C4-2B (cell line): ENCODE measurements around the gene PGA3.
"Not testable (repeated sequence)": the region's sequence is repeated elsewhere in the genome, so short reads cannot be mapped to it uniquely, and the experiment has no call there.

ENCODE experiments used
- H3K27ac ChIP-seq: fragments of 450-650 bp; 2 replicates; pipeline ENCODE4 v1.5.1; 2017
- CTCF ChIP-seq: fragments of 450-650 bp; conservative IDR thresholded peaks from 2 replicates; pipeline ENCODE4 v1.5.1; 2017; ENCODE audit warnings: mild to moderate bottlenecking
- ZFX ChIP-seq: fragments of 450-650 bp; IDR thresholded peaks from 2 replicates; pipeline ENCODE4 v1.6.1; 2017

Gene PGA3

GRCh38 chr11:61160487-61161189 lies 42.7 kb upstream of the PGA3 start:
- TF ChIP-seq ZFX = no peak
- TF ChIP-seq CTCF = no peak
- H3K27ac ChIP-seq = peak overlapping the region; percentile 92

DNA sequence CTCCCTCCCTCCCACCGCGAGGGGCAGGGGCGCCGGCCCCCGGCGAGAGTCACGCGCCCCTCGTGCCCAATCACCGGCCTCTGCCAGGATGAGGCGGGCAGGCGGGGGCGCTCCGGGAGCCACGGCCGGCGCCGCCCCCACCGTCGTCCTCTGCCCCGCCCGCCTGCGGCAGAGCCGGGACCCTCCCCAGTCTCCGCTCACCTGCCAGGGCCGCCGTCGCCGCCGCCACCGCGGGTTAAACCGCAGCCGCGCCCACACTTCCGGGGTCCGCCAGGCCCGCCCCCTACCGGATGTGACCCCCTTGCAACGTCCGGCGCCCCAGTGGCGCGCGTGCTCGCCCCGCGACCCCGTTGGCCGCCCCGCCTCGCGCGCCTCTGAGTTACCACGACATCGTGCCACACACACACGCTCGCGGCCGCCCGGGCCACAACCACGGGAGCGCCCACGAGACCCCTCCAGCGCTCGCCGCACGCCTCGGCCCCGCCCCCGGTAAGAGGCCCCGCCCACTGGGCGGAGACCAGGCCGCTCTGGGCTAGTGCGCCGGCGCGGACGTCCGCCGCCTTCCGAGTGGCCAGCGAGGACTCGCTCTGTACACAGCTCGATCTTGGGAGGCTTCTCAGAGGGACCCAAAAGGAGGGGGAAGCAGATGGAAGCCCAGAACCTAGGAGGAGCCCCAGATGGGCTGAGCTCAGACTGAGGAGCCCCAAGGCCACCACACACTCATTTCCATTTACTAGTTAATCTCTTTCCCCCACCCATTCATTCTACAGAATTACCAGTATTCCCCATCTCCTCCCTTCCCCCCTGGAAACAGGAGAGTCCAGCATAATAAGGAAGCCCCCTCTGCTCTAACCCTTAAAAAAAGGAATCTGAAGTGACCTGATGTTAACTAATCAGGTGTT lies 41.9 kb upstream of the PGA3 start, which contains the start of gene VPS37C:
Gene VPS37C, minus strand, starts transcription at position 237 of the 902 bp plus-strand sequence. CDS start 22,597 bp downstream, outside the sequence.
- TF ChIP-seq CTCF (no peak; the same call in 1 of the 2 replicates), ZFX (no peak)
- H3K27ac ChIP-seq = peak within 1 kb of the TSS; percentile 92

- TF ChIP-seq CTCF (no peak), ZFX (no peak)
- peak overlapping the region; percentile 92 for H3K27ac ChIP-seq
Observed at GRCh38 chr11:61162092-61162941, 41.0 kb upstream of the PGA3 start.

DNA sequence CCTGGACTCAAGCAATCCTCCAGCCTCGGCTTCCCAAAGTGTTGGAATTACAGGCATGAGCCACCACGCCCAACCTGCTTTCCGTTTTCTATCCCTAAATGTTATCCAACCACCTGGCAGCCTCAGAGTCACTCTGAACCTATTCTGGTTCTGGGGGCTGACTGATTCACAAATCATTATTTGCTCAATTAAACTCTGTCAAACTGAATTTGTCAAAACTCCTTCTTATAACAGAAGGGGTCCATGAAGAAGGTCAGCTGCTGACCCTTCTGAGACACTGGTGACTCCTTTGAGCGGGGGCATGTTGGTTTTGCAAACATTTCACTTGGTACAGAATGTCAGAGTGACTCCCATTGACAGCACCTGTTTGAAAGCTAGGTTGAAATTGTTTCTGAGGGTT lies 40.3 kb upstream of the PGA3 start:
- H3K27ac ChIP-seq = peak overlapping the region; percentile 92; the same call in 1 of the 2 replicates
- TF ChIP-seq CTCF = no peak
- TF ChIP-seq ZFX = no peak

DNA sequence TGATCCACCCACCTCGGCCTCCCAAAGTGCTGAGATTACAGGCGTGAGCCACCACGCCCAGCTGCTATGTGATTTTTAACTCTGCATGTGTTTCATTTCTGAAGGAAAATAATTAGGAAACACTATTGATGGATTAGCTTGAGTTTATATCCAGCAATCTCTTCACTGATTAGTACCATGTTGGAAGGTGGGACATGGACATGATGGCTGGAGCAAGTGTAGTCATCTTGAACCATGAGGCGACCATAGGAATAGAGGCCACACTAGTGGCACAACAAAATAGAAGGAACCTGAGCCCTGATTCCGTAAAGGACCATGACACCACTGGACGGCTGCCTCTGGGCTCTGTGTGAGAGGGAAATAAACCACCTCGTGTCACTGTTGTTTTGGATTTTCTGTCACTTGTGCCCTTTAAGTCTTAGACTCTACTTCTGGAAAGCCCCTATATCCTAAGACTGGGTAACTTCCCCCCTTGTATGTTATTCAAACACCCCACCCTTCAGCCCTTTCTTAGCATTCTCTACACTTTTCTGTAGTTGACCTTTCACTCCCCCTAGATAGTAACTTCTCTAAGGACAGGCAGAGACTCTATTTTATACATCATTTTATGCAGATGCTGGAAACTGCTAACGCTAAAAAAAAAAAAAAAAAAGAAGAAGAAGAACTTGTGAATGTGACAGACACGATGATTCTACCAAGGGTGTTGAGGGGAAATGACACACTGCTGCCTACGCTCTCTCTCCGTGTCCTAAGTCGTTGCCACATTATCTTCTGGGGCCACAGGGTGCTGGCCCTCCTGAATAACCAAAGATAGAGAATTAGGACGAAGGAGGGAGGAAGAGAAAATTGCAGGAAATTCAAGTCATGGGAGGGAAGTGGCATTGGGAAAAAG lies 39.4 kb upstream of the PGA3 start:
- peak overlapping the region; percentile 92 for H3K27ac ChIP-seq
- TF ChIP-seq ZFX (no peak), CTCF (no peak)

- peak overlapping the region; percentile 91 for H3K27ac ChIP-seq
- TF ChIP-seq CTCF (no peak), ZFX (no peak)
Observed at GRCh38 chr11:61164606-61165424, 38.5 kb upstream of the PGA3 start.

DNA sequence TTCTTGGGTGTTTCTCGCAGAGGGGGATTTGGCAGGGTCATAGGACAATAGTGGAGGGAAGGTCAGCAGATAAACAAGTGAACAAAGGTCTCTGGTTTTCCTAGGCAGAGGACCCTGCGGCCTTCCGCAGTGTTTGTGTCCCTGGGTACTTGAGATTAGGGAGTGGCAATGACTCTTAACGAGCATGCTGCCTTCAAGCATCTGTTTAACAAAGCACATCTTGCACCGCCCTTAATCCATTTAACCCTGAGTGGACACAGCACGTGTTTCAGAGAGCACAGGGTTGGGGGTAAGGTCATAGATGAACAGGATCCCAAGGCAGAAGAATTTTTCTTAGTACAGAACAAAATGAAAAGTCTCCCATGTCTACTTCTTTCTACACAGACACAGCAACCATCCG lies 37.5 kb upstream of the PGA3 start:
- H3K27ac ChIP-seq = peak overlapping the region; percentile 91

DNA sequence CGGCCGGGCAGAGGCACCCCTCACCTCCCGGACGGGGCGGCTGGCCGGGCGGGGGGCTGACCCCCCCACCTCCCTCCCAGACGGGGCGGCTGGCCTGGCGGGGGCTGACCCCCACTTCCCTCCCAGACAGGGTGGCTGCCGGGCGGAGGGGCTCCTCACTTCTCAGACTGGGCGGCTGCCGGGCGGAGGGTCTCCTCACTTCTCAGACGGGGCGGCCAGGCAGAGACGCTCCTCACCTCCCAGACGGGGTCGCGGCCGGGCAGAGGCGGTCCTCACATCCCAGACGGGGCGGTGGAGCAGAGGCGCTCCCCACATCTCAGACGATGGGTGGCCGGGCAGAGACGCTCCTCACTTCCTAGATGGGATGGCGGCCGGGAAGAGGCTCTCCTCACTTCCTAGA lies 37.0 kb upstream of the PGA3 start:
- not testable (repeated sequence) for H3K27ac ChIP-seq
